Erythroblast (primary cell): Measurements from ENCODE around the gene MICAL3.

Experiments used
- GATA1 ChIP-seq: IDR thresholded peaks from 2 replicates; pipeline ENCODE4 v1.6.1; 2011; ENCODE audit warnings: low read depth, mild to moderate bottlenecking, control low read depth, low read length, moderate library complexity
- POLR2A ChIP-seq: IDR thresholded peaks from 2 replicates; pipeline ENCODE4 v1.6.1; 2011; ENCODE audit warnings: mild to moderate bottlenecking, low read length

GRCh38 chr22:17775781-17776465, 248.4 kb downstream of the MICAL3 start:
- TF ChIP-seq POLR2A = no peak
- no peak for TF ChIP-seq GATA1
